IPS DF 6.9 (cell line): ENCODE data around the gene OVCA2.

Experiments used
- DNase-seq: peaks from one replicate; pipeline ENCODE4 v3.0.0-alpha.2; 2013; ENCODE audit warnings: low read depth, low spot score
- H3K27ac ChIP-seq: one replicate; pipeline ENCODE4 v1.5.1; 2013; ENCODE audit warnings: low read length, control low read depth
- H3K27me3 ChIP-seq: 2 replicates; pipeline ENCODE4 v1.6.1; 2013; ENCODE audit warnings: mild to moderate bottlenecking, low read length; ENCODE audit not compliant: control insufficient read depth, insufficient read depth
- H3K36me3 ChIP-seq: 2 replicates; pipeline ENCODE4 v1.6.1; 2013; ENCODE audit warnings: low read length; ENCODE audit not compliant: control insufficient read depth, insufficient read depth
- H3K4me1 ChIP-seq: 2 replicates; pipeline ENCODE4 v1.6.1; 2013; ENCODE audit warnings: low read length; ENCODE audit not compliant: control insufficient read depth, insufficient read depth
- H3K4me3 ChIP-seq: 2 replicates; pipeline ENCODE4 v1.5.1; 2013; ENCODE audit warnings: mild to moderate bottlenecking, low read length
- H3K9me3 ChIP-seq: 2 replicates; pipeline ENCODE4 v1.6.1; 2013; ENCODE audit warnings: low read length, inconsistent platforms; ENCODE audit not compliant: control insufficient read depth, insufficient read depth
- WGBS: extraction: QIAGEN DNeasy Blood & Tissue Kit; methylation state at CpG from one replicate; pipeline ENCODE4 v1.1.7; 2013; ENCODE audit warnings: mixed read lengths, missing lambda C conversion rate; ENCODE audit not compliant: insufficient read length, insufficient coverage; 5-methylcytosine and 5-hydroxymethylcytosine counted together

The OVCA2 gene

DNA sequence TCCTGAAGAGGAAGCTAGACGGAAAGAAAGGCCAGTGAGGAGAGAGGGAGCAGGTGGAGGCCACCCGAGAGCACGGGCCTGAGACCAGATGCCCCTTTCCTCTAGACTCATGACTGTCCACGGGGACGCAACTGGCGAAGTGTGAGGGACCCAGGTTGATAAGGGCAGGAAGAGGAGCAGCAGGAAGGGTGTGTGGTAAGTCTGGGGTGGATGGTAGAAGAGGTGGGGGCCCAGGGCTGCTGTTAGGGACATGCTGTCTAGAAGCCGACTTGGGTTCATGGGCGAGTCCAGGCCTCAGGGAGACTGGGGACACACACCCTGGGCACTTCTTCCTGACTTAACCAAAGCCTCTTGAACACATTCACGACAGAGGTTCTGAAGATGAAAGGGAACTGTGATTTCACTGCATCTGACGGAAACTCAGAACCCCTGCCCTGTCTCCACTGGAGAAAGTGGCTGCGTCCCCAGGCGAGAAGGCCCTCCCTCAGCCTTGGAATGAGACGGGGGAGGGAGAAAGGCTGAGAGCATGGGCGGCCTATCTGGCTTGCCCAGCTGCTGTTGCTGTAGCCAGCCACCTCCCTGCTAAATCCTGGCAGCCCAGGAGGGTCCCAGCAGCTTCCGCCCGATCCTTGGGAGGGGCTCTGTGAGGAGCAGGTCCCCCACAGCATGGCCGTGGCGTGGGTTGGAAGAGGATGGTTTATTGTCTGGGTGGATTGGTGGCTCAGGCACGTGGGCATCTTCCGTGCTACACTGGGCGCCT lies 19.0 kb downstream of the OVCA2 start:
- Histone ChIP-seq H3K27ac (no peak overlapping the region), H3K36me3 (no peaks in the 10 kb centered on the region; the same call in 1 of the 2 replicates)

GRCh38 chr17:2061441-2061958 lies 19.7 kb downstream of the OVCA2 start:
- peaks cover 11% of the 10 kb centered on the region for H3K4me1 ChIP-seq

More for the DNA sequence above, 19.0 kb downstream of the OVCA2 start:
- Histone ChIP-seq H3K9me3 (no peaks in the 10 kb centered on the region), H3K27me3 (peaks cover 24% of the 10 kb centered on the region; the same call in 1 of the 2 replicates), H3K4me1 (peaks cover 11% of the 10 kb centered on the region), H3K4me3 (no peak overlapping the region)
- DNase-seq, result no peak
- WGBS, result no CpG with 5 or more reads among the region's 21 CpGs

DNA sequence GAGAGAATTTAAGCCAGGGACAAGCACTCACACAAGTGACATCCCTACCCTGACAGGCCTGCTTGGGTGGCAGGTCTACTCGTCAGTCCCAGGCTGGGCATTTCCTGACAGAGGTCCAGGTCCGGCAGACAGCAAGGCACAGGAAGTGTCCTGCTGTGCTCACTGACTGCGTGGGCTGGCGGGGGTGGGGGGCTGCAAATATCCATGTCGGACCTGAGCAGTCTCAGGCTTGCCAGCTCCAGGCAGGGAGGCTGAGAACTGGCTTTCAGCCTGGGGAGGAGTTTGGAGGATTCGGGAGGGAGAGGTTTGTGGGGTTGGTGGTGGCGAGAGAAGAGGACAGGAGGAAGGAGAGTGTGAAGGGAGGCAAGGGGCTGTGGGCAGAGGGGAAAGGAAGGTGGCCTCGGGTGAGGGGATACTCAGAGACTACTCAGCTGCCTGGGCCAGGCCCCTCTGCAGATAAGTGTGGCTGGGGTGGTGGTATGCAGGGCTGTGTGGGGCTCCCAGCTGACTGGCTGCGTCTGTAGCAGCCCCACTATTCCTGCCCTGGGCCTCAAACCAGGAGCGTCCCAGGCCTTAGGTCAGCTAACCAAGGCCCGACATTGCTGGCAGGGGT lies 20.9 kb downstream of the OVCA2 start:
- H3K9me3 ChIP-seq, result no peaks in the 10 kb centered on the region
- no peaks in the 10 kb centered on the region; the same call in 1 of the 2 replicates for H3K36me3 ChIP-seq
- no peak overlapping the region for H3K27ac ChIP-seq
- DNase-seq, result no peak
- no peak overlapping the region for H3K4me3 ChIP-seq
- 100% methylated on average over 1 of the region's 11 CpGs for WGBS
- H3K4me1 ChIP-seq, result peaks cover 5% of the 10 kb centered on the region
- peaks cover 8% of the 10 kb centered on the region; the same call in 1 of the 2 replicates for H3K27me3 ChIP-seq

More at GRCh38 chr17:2061441-2061958, 19.7 kb downstream of the OVCA2 start:
- WGBS, result no CpG with 5 or more reads among the region's 17 CpGs
- H3K36me3 ChIP-seq, result no peaks in the 10 kb centered on the region; the same call in 1 of the 2 replicates
- no peak for DNase-seq
- no peak overlapping the region for H3K4me3 ChIP-seq
- no peak overlapping the region for H3K27ac ChIP-seq
- peaks cover 19% of the 10 kb centered on the region; the same call in 1 of the 2 replicates for H3K27me3 ChIP-seq
- no peaks in the 10 kb centered on the region for H3K9me3 ChIP-seq

DNA sequence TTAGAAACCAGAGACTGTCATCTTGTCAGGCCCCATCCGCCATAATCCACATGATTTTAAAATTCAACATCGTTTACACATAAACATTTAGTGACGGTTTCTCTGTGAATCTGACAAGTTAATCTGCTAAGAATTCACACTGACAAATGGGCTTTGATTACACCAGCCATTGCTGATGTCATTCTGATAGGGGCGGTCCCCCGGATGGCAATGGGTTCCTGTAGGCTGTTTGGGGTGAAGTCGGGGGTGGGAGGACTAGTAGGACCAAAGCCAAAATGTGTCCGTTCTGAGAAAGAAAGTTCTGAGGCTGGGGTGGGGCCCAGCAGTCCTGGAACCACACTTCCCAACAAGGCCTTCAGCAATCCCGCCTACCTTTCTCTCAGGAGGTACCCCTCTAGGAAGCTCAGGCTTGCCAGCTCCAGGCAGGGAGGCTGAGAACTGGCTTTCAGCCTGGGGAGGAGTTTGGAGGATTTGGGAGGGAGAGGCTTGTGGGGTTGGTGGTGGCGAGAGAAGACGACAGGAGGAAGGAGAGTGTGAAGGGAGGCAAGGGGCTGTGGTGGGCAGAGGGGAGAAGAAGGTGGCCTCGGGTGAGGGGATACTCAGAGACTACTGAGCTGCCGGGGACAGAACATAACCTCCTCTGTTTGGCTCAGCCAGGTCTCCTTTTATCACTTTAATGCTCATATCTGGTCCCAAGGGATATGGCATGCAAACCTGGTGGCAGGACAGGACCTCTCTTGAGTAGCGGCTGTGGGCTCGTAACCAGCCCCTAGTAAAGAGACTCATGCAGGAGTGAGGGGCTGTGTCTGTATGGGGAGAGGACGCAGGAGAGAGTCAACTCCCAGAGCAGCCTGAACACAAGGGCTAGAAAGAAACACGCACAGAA lies 21.7 kb downstream of the OVCA2 start:
- no peak for DNase-seq
- Histone ChIP-seq H3K9me3 (no peaks in the 10 kb centered on the region), H3K36me3 (0 out of 2 replicates have a peak, but pooled peaks cover under 1% of the 10 kb centered on the region), H3K27me3 (no peaks in the 10 kb centered on the region; the same call in 1 of the 2 replicates), H3K4me1 (peaks cover 1% of the 10 kb centered on the region; the same call in 1 of the 2 replicates), H3K4me3 (no peak overlapping the region), H3K27ac (no peak overlapping the region)
- no CpG with 5 or more reads among the region's 16 CpGs for WGBS

DNA sequence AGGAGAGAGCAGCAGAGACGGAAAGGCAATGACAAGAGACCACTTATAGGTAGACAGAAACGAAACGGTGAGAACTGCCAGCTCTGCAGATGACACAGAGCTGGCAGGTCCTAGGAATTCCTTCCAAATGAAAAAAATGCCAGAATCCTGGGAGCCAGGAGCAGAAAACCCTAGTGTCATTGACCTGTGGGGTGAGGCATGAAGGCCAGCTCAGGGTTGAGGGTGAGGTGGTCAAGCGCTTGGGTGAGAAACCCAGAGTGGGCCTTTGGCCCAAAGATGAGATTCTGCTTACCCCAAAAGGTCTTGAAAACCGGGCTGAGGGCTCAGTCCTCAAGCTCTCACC lies 22.3 kb downstream of the OVCA2 start:
- Histone ChIP-seq H3K4me3 (no peak overlapping the region), H3K4me1 (peaks cover 1% of the 10 kb centered on the region; the same call in 1 of the 2 replicates), H3K36me3 (0 out of 2 replicates have a peak, but pooled peaks cover 4% of the 10 kb centered on the region), H3K9me3 (no peaks in the 10 kb centered on the region), H3K27me3 (no peaks in the 10 kb centered on the region; the same call in 1 of the 2 replicates), H3K27ac (no peak overlapping the region)
- no CpG with 5 or more reads among the region's 5 CpGs for WGBS
- DNase-seq, result no peak

GRCh38 chr17:2064520-2064971 lies 22.7 kb downstream of the OVCA2 start:
- H3K27ac ChIP-seq, result no peak overlapping the region
- H3K9me3 ChIP-seq, result no peaks in the 10 kb centered on the region
- DNase-seq, result no peak
- H3K27me3 ChIP-seq, result no peaks in the 10 kb centered on the region; the same call in 1 of the 2 replicates
- peaks cover 1% of the 10 kb centered on the region; the same call in 1 of the 2 replicates for H3K4me1 ChIP-seq
- H3K4me3 ChIP-seq, result no peak overlapping the region
- H3K36me3 ChIP-seq, result 0 out of 2 replicates have a peak, but pooled peaks cover 4% of the 10 kb centered on the region
- WGBS, result no CpG with 5 or more reads among the region's 6 CpGs

DNA sequence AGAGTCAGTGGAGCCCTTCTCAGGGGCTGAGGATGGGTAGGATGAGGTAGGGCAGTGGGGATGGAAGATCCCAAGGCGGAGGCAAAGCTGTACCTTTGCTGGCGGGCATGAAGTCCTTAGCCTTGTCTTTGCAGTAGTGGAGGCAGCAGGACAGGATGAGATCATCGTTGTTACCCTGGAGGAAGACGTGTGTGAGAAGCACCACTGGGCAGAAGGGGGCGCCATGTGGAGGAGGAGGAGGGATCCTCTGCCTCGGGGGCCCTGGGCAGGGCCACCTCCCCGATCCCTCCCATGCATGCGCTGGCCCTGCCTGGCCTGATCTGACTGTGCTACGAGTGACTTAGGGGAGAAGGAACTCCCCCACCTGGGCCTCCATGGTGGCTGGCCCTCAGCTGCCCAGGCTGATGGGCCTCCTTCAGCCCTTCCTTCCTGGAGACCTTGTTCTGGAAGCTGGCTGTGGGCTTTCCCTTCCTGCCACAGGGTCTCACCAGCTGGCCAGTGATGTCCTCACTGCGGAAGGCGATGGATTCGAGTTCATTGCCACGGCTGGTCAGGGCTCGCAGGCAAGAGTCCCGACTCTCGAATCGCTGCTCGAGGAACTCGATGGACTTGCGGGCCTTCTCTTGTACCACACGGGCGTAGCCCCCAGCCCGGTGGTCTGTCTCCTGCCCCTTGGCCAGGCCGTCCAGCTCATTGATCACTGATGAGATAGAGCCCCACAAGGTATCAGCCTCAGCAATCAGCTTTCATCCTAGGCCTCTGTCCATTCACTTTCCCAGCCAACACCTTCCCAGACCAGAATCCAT lies 23.4 kb downstream of the OVCA2 start:
- H3K9me3 ChIP-seq, result no peaks in the 10 kb centered on the region
- H3K36me3 ChIP-seq, result 0 out of 2 replicates have a peak, but pooled peaks cover 4% of the 10 kb centered on the region
- no CpG with 5 or more reads among the region's 24 CpGs for WGBS
- H3K4me3 ChIP-seq, result no peak overlapping the region
- no peak for DNase-seq
- H3K27me3 ChIP-seq, result no peaks in the 10 kb centered on the region
- no peak overlapping the region for H3K27ac ChIP-seq
- H3K4me1 ChIP-seq, result peaks cover 1% of the 10 kb centered on the region; the same call in 1 of the 2 replicates

- Histone ChIP-seq H3K27ac (no peak overlapping the region), H3K27me3 (no peaks in the 10 kb centered on the region), H3K4me3 (no peak overlapping the region), H3K9me3 (no peaks in the 10 kb centered on the region), H3K4me1 (peaks cover 3% of the 10 kb centered on the region), H3K36me3 (peaks cover 4% of the 10 kb centered on the region; the same call in 1 of the 2 replicates)
- no CpG with 5 or more reads among the region's 10 CpGs for WGBS
- no peak for DNase-seq
Observed at GRCh38 chr17:2065949-2066400, 24.2 kb downstream of the OVCA2 start.

GRCh38 chr17:2067048-2067561 lies 25.3 kb downstream of the OVCA2 start:
- H3K4me1 ChIP-seq, result peaks cover 3% of the 10 kb centered on the region
- no peaks in the 10 kb centered on the region for H3K27me3 ChIP-seq
- DNase-seq, result no peak
- no peak overlapping the region for H3K27ac ChIP-seq
- H3K4me3 ChIP-seq, result no peak overlapping the region
- WGBS, result no CpG with 5 or more reads among the region's 14 CpGs
- H3K9me3 ChIP-seq, result no peaks in the 10 kb centered on the region
- H3K36me3 ChIP-seq, result peaks cover 4% of the 10 kb centered on the region; the same call in 1 of the 2 replicates
